Measurements from ENCODE around the gene AK3. TPM values are rescaled to one million over a fixed set of nuclear protein-coding genes. Genes with fewer than 3 reads are reported as not detected.
A peak's percentile ranks its signal among the peaks of the same experiment; 100 is the strongest.

Gene AK3
- polyA plus RNA-seq, 1 donor (not counting 4 experiments of a cell fraction or from before 2014, with no cell fraction given), result 45.8 TPM

DNA sequence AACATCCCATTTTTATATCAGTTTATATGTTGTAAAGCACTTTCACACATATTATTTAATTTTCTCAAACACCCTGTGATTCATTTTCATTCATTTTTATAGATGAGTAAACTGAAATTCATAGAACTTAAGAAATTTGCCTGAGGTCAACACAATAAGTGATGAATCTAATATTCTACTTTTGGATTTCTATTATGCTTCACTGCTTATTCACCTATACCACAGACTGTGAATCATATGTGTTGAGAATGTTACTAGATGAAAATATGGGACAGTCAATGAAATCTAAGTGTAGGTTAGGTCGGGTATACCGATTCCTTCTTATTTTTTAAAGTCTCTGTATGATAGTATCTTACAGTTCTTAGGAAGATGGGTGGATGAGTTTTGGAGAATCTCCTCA lies 36.9 kb downstream of the AK3 start:
- no peak for DNase-seq (ENCODE audit: low read depth, low spot score)
- Histone ChIP-seq H3K27ac (ENCODE audit: control insufficient read depth, insufficient read depth, low read length) (peak overlapping the region; percentile 60), H3K36me3 (ENCODE audit: control insufficient read depth in 2 of 2, extremely low read depth in 1 of 2, insufficient read depth in 2 of 2, low read length in 2 of 2) (peaks cover 0 to 4% of the 10 kb centered on the region in 2 experiments)

DNA sequence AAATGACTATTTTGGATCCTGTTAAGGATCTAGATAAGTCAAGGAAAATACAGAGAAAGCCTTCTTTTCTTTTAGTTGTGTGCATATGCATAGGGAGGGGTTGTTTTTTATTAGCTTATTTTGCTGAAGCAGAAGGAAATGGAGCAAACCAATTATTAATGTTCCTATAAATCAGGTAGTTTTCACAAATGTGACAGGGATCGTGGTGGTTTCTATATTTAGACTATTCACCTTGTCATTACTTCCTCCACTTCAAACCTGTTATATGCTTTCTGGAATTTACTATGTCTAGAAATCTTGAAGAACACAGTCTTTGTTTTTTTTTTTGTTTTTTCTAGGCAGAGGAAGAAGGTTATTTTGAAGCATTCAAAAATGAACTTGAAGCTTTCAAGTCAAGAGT lies 39.5 kb downstream of the AK3 start:
- Histone ChIP-seq H4K20me1 (ENCODE audit: control insufficient read depth, extremely low read depth, insufficient read depth, low read length) (no peaks in the 10 kb centered on the region), H3K27me3 (ENCODE audit: control insufficient read depth, extremely low read depth, insufficient read depth, low read length) (no peaks in the 10 kb centered on the region), H2AFZ (ENCODE audit: control insufficient read depth, low read length) (no peak overlapping the region), H3K4me1 (ENCODE audit: control insufficient read depth, extremely low read depth, insufficient read depth, low read length) (peaks cover 14% of the 10 kb centered on the region), H3K27ac (ENCODE audit: control insufficient read depth, insufficient read depth, low read length) (no peak overlapping the region), H3K9ac (ENCODE audit: control insufficient read depth, extremely low read depth, insufficient read depth, low read length) (no peak overlapping the region), H3K79me2 (ENCODE audit: control insufficient read depth, insufficient read depth, low read length) (no peaks in the 10 kb centered on the region), H3K9me3 (ENCODE audit: control insufficient read depth, low read depth, low read length) (no peaks in the 10 kb centered on the region), H3K9me1 (ENCODE audit: control insufficient read depth, extremely low read depth, insufficient read depth, low read length) (no peaks in the 10 kb centered on the region), H3K4me2 (ENCODE audit: control insufficient read depth, extremely low read depth, insufficient read depth, low read depth, low read length) (no peak overlapping the region), H3K4me3 (ENCODE audit: control insufficient read depth in 2 of 3, extremely low read depth in 1 of 3, insufficient read depth in 2 of 3, low read depth in 1 of 3, low read length in 3 of 3) (no peak overlapping the region), H3K36me3 (ENCODE audit: control insufficient read depth in 2 of 2, extremely low read depth in 1 of 2, insufficient read depth in 2 of 2, low read length in 2 of 2) (peaks cover 1 to 3% of the 10 kb centered on the region in 2 experiments)
- DNase-seq (ENCODE audit: low read depth, low spot score) (no peak), FAIRE-seq (no peak)
- dilution Hi-C loops (cut with MboI; ENCODE audit: extremely low pct_ligation_motif_present, low sequenced_read_pairs), result no loop called here
- no peak for TF ChIP-seq EZH2 (IDR thresholded peaks at IDR 0.05; ENCODE audit: low read length)

More for the DNA sequence above, 36.9 kb downstream of the AK3 start:
- Histone ChIP-seq H3K4me3 (ENCODE audit: control insufficient read depth in 2 of 3, extremely low read depth in 1 of 3, insufficient read depth in 2 of 3, low read depth in 1 of 3, low read length in 3 of 3) (no peak overlapping the region), H3K4me2 (ENCODE audit: control insufficient read depth, extremely low read depth, insufficient read depth, low read depth, low read length) (peak overlapping the region; percentile 41), H2AFZ (ENCODE audit: control insufficient read depth, low read length) (no peak overlapping the region), H3K4me1 (ENCODE audit: control insufficient read depth, extremely low read depth, insufficient read depth, low read length) (peaks cover 14% of the 10 kb centered on the region), H3K27me3 (ENCODE audit: control insufficient read depth, extremely low read depth, insufficient read depth, low read length) (no peaks in the 10 kb centered on the region), H3K9ac (ENCODE audit: control insufficient read depth, extremely low read depth, insufficient read depth, low read length) (no peak overlapping the region), H3K9me3 (ENCODE audit: control insufficient read depth, low read depth, low read length) (no peaks in the 10 kb centered on the region), H3K9me1 (ENCODE audit: control insufficient read depth, extremely low read depth, insufficient read depth, low read length) (no peaks in the 10 kb centered on the region), H3K79me2 (ENCODE audit: control insufficient read depth, insufficient read depth, low read length) (no peaks in the 10 kb centered on the region), H4K20me1 (ENCODE audit: control insufficient read depth, extremely low read depth, insufficient read depth, low read length) (no peaks in the 10 kb centered on the region)
- TF ChIP-seq EZH2 (IDR thresholded peaks at IDR 0.05; ENCODE audit: low read length), result no peak
- FAIRE-seq, result peak; percentile 5
- dilution Hi-C loops (cut with MboI; ENCODE audit: extremely low pct_ligation_motif_present, low sequenced_read_pairs), result no loop called here

DNA sequence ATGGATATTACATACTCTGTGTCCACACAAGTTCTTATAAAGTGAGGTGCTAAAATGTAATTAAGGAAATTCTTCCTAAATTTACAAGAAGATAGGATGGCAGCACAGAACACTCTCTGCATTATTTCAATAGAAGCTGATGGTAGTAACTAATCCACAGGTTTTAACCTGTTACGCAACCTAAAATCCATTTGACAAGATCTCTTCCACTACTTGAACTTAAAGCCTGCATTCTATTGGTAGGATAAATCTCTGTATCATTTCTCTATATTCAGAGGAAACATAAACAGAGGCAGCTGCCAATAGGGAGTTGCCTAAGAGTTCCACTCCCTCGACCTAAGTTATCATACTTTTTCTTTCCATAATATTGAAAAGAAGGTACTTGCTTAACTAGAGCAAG lies 40.1 kb downstream of the AK3 start:
- Histone ChIP-seq H4K20me1 (ENCODE audit: control insufficient read depth, extremely low read depth, insufficient read depth, low read length) (no peaks in the 10 kb centered on the region), H3K4me3 (ENCODE audit: control insufficient read depth in 2 of 3, extremely low read depth in 1 of 3, insufficient read depth in 2 of 3, low read depth in 1 of 3, low read length in 3 of 3) (no peak overlapping the region), H3K27me3 (ENCODE audit: control insufficient read depth, extremely low read depth, insufficient read depth, low read length) (no peaks in the 10 kb centered on the region), H3K9ac (ENCODE audit: control insufficient read depth, extremely low read depth, insufficient read depth, low read length) (no peak overlapping the region), H3K9me1 (ENCODE audit: control insufficient read depth, extremely low read depth, insufficient read depth, low read length) (no peaks in the 10 kb centered on the region), H3K9me3 (ENCODE audit: control insufficient read depth, low read depth, low read length) (no peaks in the 10 kb centered on the region), H3K79me2 (ENCODE audit: control insufficient read depth, insufficient read depth, low read length) (no peaks in the 10 kb centered on the region), H3K27ac (ENCODE audit: control insufficient read depth, insufficient read depth, low read length) (no peak overlapping the region), H3K36me3 (ENCODE audit: control insufficient read depth in 2 of 2, extremely low read depth in 1 of 2, insufficient read depth in 2 of 2, low read length in 2 of 2) (peaks cover 1 to 5% of the 10 kb centered on the region in 2 experiments), H2AFZ (ENCODE audit: control insufficient read depth, low read length) (no peak overlapping the region), H3K4me1 (ENCODE audit: control insufficient read depth, extremely low read depth, insufficient read depth, low read length) (peaks cover 14% of the 10 kb centered on the region), H3K4me2 (ENCODE audit: control insufficient read depth, extremely low read depth, insufficient read depth, low read depth, low read length) (no peak overlapping the region)
- dilution Hi-C loops (cut with MboI; ENCODE audit: extremely low pct_ligation_motif_present, low sequenced_read_pairs), result no loop called here
- FAIRE-seq (no peak), DNase-seq (ENCODE audit: low read depth, low spot score) (no peak)
- TF ChIP-seq, protein P1, sequence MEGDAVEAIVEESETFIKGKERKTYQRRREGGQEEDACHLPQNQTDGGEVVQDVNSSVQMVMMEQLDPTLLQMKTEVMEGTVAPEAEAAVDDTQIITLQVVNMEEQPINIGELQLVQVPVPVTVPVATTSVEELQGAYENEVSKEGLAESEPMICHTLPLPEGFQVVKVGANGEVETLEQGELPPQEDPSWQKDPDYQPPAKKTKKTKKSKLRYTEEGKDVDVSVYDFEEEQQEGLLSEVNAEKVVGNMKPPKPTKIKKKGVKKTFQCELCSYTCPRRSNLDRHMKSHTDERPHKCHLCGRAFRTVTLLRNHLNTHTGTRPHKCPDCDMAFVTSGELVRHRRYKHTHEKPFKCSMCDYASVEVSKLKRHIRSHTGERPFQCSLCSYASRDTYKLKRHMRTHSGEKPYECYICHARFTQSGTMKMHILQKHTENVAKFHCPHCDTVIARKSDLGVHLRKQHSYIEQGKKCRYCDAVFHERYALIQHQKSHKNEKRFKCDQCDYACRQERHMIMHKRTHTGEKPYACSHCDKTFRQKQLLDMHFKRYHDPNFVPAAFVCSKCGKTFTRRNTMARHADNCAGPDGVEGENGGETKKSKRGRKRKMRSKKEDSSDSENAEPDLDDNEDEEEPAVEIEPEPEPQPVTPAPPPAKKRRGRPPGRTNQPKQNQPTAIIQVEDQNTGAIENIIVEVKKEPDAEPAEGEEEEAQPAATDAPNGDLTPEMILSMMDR (optimal IDR thresholded peaks at IDR 0.05 in 1 of 3, IDR thresholded peaks at IDR 0.05 in 1 of 3, conservative IDR thresholded peaks at IDR 0.05 in 1 of 3; ENCODE audit: extremely low read depth in 1 of 3, insufficient read depth in 2 of 3, low read length in 3 of 3), result no peak
- no peak for TF ChIP-seq EZH2 (IDR thresholded peaks at IDR 0.05; ENCODE audit: low read length)
